GM19099 (cell line): ENCODE measurements around the gene SLC25A21.

ENCODE experiments used
- POLR2A ChIP-seq: IDR thresholded peaks from 3 replicates; pipeline ENCODE4 v1.6.1; 2011; ENCODE audit warnings: low read depth; ENCODE audit not compliant: insufficient read length; ENCODE audit errors: extremely low read depth

Gene SLC25A21

DNA sequence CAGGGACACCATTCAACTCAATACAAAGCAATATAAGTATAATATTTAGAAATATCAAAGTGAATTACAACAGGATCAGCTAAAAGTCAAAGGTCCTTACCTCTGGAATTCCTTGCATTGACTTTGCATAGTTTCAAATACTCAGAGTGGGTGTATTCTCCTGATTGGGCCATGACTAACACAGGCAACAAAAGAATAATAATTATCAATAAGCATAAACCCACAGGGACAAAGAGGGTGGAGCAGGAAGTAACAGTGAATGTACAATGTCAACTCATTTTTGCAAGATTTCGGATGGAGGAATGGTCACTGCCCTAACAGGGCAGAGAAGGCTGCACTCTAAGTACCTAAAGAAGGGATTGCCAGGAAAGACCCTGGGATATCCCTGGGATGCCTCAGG is 303.3 kb downstream of the SLC25A21 start:
- no peak for TF ChIP-seq POLR2A

DNA sequence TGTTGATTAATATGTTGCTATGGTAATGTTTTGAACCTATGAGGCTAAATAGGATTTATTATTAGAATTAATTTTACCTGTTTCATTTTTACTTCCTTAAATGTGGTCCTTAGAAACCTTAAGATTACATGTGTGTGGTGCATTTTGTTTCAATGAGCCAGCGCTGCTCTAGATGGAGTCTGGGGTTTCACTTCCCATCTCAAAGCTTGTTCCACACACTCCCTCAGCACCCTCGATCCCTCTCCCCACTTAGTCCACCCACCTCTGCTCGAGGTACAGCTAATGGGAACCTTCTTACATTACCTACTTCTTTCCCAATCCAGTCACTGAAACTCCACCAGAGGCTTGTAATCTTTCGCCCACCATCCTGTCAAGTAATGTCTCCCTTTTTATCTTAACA is 305.5 kb downstream of the SLC25A21 start:
- no peak for TF ChIP-seq POLR2A

DNA sequence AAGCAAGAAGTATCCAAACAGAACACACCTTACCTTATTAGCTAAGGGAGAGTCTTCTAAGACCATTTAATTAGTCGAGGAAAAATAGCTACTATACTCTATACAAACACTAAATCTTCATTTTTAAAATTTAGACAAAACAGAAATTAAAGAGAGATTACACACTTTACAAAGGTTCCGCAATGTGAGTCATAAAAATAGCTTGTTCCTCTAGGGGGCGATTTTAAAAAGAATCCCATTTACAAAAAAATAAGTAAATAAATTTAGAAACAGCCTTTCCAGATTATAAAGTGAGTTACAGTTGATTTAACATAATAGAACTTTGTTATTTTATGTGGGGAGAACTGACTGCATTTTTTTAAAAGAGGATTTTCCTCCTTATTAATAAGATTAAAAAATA is 309.1 kb downstream of the SLC25A21 start:
- TF ChIP-seq POLR2A = no peak

DNA sequence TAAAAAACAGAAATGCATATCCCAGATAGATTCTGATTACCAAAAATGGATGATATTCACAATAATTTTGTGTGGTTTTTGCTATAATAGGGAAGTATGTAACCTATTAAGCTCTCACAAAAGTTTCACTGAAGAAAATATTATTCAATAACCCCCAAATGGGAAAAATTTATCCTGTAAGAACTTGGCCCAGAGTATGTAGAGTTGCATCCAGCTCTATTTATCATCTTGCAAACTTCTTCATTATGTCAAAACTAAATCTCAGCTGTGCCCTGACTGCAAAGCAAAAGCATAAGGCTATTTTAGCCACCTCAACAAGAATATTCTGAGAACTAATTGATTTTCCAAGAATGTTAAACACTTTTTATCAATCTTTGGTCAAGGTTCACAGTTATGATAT is 311.6 kb downstream of the SLC25A21 start:
- no peak for TF ChIP-seq POLR2A

DNA sequence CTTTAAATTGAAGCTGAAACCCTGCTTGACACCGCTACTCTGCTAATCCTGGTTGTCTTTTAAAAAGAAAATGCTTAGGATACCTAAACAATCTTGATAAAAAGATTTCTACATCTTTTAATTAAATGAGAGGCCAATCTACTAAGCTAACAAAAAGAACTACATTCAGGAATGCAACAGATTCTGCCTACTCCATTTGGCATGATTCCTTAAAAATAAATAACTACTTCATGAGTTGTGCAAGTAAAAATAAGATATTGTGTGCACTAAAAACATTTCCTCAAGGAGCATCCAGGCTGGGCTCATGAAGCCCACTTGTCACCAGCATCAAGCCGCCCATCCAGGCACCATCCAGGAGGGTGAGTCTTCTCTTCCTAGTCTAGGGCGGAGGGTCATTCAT is 313.3 kb downstream of the SLC25A21 start:
- TF ChIP-seq POLR2A = no peak

DNA sequence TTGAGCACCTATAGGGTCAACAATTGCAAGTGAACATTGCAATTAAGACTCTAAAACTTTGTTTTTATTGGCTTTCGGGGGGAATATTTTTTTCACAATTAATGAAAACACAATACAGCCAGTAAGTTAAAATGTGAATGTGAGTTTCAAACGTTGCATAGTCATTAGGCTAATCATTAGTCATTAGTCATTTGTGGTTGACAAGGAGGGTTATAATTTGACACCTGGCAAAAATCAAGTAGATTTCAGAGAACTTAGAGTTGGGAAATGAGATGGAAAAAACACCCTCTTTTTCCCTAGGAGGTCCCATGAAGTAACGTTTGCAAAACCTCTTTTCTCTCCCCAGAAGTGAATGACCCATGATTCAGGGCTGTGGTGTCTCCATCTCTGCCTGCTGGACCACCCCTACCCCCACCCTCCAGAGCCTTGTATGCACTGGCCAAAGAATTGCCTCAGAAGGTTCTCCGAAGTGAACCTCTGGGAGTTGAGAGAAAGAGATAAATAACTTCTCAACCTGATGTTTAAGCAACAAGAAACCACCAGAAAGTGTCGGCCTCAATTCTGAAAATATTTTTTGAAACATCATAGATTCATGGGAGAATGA is 314.5 kb downstream of the SLC25A21 start:
- no peak for TF ChIP-seq POLR2A

DNA sequence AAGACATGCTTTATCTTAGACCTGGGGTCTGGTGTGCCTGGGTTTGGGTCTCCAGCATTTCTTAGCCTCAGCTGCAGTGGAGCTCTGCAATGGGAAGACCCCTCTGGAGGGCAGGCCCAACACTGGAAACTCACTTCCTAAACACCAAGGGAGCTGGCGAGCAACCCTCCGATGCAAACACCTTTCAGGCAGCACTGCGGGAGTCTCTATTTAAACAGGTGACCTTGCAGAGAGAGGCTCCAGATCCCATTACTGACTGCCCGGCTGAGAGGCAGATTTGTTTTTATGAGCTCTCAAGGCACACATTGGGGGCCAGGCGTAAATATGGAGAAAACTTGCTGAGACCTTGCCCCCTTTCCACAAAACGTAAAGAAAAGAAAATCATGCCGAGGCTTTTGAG is 315.3 kb downstream of the SLC25A21 start:
- no peak for TF ChIP-seq POLR2A

DNA sequence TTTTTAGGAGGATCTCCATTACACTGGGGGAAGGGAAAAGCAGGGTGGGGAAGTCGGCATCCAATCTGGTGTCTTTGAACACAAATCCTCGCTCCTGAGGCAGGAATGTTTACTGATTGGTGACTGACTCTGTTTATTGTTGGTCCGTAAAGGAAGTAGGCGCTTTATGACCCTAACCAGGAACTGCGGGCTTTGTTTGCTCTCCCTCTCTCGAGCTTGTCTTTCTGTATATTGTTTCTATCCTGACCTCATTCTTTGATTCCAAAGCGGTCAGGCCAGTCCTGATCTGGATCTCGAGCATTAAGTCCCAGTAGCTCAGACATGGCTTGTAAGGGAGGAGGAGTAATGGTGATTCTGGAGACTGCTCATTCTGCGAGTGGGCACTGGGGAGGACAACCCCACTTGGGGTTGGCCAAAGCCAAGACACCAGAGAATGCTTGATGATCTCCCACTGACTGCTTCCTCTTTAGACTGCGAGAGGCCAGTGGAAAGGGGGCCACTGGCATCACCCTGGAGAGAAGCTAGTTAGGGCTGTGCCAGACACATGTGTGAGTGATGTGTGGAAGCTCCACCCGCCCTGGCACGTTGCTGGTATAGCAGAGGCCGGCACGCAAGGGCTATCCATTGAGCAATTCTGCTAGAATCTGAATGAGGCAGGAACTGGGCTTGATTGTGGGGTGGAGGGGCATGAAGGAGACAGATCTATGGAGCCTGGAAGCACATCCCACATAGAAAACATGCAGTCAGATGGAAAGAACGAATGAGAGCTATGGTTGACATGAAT is 316.1 kb downstream of the SLC25A21 start:
- no peak for TF ChIP-seq POLR2A

DNA sequence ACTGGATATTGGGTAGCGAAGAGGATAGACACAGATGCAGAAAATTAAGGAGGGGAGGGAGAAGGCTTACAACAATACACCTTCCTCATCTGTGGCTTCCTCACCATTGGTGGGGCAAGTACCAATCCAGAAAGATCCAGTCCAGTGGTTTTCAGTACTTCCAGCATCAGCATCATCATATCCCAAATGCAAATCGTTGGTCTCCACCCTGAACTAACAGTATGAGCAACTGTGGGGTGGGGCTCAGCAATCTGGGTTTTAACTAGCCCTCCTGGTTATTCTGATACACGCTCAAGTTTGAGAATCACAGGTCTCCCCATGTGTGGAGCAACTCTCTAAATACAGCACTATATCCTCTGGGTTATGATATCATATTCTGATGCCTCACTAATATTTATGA is 317.0 kb downstream of the SLC25A21 start:
- no peak for TF ChIP-seq POLR2A

DNA sequence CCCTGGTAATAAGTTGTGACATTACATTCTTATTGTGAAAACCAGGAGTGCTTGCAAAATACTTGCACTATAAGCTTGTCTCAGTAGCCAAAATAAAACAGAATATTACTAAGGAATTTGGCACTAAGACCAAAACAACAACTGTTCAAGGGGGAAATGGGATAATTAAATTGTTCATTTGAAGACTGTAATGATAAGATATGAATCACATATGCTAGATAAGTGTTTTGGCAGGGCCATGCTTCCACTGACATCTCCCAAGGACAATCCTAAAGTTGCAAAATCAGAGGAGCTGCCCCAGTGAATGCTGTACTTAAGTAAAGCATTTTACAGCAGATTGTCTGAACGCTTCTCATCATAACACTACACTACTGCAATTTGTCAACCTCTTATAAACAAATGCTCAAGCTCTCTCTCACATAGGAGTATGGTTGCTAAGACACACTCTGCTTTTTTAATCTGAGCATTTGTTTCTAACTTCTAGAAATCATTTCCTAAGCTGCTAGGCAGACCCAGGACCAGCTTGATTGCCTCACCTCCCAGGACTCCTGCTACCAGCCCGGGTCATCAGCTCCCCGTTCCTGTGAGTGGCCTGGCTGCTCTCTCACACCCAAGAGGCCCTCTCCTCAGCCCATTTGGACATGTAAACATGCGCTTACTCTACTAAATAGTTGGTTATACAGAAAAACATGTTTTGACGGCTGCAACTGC is 319.3 kb downstream of the SLC25A21 start:
- no peak for TF ChIP-seq POLR2A

DNA sequence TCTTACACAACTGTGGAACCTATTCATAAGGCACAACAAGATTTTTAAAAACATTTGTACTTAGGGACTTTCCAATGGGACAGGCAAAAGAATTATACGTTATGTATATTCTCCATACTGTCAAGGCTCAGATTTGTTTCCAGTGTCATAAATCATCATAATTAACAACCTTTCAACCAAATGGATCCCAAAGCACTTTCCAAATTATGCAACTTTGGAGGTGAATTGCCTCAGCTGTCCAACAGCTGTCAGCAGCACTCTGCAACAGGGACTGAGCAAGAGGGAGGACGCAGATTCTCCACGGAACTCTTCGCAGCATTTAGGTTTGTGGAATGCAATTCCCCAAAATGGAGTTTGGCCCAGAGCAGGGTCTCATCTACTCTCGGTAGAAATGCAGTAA is 324.2 kb downstream of the SLC25A21 start:
- no peak for TF ChIP-seq POLR2A

DNA sequence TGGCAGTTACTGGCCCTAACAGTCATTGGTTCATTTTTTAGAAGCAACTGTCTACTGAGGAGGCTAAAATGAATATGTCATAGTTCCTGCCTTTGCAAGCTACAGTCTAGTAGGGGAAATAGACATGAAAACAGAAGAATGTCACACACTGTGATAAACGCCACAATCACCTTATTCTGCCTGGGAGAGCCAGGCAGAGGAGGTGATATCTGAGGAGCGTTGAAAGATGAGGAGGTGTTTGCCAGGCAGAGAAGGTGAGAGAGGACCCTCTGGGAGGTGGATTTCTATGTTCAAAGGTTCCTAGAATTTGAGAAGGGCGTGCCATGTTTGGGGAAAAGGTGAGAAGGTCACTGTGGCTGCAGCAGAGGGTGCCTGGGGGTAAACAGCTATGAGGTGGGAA is 325.0 kb downstream of the SLC25A21 start:
- TF ChIP-seq POLR2A = no peak

DNA sequence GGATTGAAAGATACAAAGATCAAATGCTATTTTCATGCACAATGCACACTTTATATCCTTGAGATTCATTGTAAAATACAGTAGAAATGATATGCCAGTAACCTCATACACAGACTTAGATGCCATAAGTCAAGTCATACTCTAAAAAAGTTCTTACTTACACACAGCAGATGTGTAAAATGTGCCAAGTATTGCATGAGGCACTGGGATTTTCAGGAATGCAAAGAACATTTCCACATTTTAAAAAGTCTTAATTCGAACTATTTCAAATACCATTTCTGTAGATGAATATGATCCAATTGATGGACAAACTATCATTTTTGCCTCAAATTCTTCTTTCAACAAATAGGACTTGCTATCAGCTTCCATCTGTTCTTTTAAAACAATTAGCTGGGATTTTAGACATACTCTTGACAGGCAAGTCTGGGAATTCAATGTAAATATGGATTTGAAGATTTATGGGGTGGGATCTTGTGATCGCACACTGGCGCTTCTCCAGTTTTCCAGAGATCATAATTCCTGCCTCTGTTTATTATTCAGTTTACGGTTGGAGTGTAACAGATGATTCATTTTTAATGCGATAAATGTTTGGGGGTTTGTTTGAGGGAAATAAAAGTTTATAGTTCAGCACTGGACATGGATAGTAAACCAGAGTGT is 326.9 kb downstream of the SLC25A21 start:
- TF ChIP-seq POLR2A = no peak

DNA sequence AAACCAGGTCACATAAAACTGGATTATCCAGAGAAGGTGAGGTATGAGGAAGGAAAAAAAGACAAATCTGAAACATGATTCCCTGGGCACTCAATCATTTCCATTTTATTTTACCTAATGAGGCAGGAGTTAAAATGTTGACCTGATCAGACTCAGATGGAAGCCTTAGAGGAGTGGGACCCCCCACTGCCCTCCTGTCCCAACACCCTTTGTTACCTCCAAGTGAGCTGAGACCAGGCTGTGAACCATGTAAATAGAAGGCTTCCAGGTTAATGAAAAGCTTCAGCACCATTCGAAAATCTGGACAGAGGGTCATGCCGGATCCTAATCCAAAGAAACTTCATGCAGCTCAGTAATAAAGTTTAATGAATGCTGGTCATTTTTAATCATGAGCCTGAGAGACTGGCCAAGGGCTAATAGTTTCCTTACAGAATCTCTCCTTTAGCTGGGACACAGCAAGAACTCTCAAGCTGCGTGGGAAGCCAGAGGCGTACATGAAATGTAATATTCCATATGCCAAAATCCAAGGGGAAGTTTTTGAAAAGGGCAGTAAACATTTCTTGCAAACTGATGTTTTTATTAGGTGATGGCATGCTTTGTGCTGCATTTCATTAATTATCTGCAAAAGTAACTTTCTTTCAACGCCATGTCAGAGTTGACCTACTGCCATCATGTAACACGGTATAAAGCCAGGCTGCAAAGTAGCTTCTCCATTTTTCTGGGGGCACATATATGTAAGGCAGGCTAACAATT is 327.8 kb downstream of the SLC25A21 start:
- no peak for TF ChIP-seq POLR2A

DNA sequence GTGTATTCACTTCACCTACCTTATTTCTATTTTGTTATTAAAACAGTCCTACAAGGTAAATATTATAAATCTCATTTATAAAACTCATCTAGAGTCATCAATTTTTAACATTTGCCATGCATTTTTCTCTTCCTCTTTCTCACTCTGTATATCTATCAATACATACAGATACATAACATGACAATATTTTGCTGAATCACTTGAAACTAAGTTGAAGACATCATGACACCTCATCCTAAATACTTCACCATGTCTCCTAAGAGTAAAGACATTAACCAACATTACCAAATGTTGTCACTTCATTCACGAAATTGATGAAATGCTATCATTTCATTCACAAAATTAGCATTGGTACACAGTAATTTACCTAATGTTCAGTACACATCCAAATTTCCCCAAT is 329.0 kb downstream of the SLC25A21 start:
- TF ChIP-seq POLR2A = no peak
